HFFc6 (cell line): ENCODE data around the gene UBC. TPM values are rescaled to one million over a fixed set of nuclear protein-coding genes. Genes with fewer than 3 reads are reported as not detected.

Experiments
- DNase-seq: peaks from one replicate; pipeline ENCODE4 v3.0.0-alpha.2; 2018
- H3K27ac Mint-ChIP-seq: 2 replicates; pipeline ENCODE4 v1.8.0; 2020; ENCODE audit warnings: mild to moderate bottlenecking, mixed read lengths
- H3K27me3 Mint-ChIP-seq: 2 replicates; pipeline ENCODE4 v1.8.0; 2021; ENCODE audit warnings: mild to moderate bottlenecking, moderate library complexity, mixed read lengths; ENCODE audit not compliant: insufficient read depth
- H3K36me3 Mint-ChIP-seq: 2 replicates; pipeline ENCODE4 v1.8.0; 2021; ENCODE audit warnings: low read depth, mixed read lengths
- H3K4me1 Mint-ChIP-seq: 2 replicates; pipeline ENCODE4 v1.8.0; 2020; ENCODE audit warnings: low read depth, mixed read lengths
- H3K4me3 Mint-ChIP-seq: 2 replicates; pipeline ENCODE4 v1.8.0; 2020; ENCODE audit warnings: mild to moderate bottlenecking, moderate library complexity, mixed read lengths
- H3K9me3 Mint-ChIP-seq: 2 replicates; pipeline ENCODE4 v1.8.0; 2020; ENCODE audit warnings: mild to moderate bottlenecking, mixed read lengths
- total RNA-seq, 6 experiments: library from RNA; stranded (reverse); fragmentation: NEBNext Ultra II Directional; extraction: Animal tissue kit (Norgen Biotek cat#: 25700); gene quantifications; 2 replicates in 1 of 6; 3 replicates in 5 of 6; pipeline ENCODE4 v1.2.3, GENCODE V29; 2021
- TF ChIP-seq, protein P1 (sequence below): fragments of 200-600 bp; sonication (generic); IDR thresholded peaks from 2 replicates; pipeline ENCODE4 v1.5.0; 2021; ENCODE audit warnings: antibody characterized with exemption, mild to moderate bottlenecking

Gene UBC
- total RNA-seq, 6 experiments from 2014 or later = 1,112 to 1,171 (median 1,143) TPM

DNA sequence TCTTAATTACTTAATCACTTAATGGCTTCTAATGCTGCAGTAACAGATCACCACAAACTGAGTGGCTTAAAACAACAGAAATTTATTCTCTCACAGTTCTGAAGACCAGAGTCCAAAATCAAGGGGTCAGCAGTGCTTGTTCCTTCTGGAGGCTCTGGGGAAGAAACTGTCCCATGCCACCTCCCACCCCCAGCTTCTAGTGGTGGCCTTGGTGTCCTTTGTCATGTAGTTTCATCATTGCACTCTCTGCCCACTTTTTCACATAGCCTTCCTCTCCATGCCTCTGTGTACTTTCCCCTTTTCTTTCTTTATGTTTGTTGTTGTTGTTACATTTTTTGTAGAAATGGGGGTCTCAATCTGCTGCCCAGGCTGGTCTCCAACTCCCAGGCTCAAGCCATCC, 16.1 kb upstream of the UBC start:
- Mint-ChIP-seq H3K36me3 (no peaks in the 10 kb centered on the region), H3K27ac (no peak overlapping the region), H3K27me3 (peaks cover 15% of the 10 kb centered on the region), H3K9me3 (peaks cover 3% of the 10 kb centered on the region; the same call in 1 of the 2 replicates), H3K4me3 (no peak overlapping the region), H3K4me1 (peaks cover 28% of the 10 kb centered on the region)
- TF ChIP-seq, protein P1, sequence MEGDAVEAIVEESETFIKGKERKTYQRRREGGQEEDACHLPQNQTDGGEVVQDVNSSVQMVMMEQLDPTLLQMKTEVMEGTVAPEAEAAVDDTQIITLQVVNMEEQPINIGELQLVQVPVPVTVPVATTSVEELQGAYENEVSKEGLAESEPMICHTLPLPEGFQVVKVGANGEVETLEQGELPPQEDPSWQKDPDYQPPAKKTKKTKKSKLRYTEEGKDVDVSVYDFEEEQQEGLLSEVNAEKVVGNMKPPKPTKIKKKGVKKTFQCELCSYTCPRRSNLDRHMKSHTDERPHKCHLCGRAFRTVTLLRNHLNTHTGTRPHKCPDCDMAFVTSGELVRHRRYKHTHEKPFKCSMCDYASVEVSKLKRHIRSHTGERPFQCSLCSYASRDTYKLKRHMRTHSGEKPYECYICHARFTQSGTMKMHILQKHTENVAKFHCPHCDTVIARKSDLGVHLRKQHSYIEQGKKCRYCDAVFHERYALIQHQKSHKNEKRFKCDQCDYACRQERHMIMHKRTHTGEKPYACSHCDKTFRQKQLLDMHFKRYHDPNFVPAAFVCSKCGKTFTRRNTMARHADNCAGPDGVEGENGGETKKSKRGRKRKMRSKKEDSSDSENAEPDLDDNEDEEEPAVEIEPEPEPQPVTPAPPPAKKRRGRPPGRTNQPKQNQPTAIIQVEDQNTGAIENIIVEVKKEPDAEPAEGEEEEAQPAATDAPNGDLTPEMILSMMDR = no peak
- DNase-seq = no peak

DNA sequence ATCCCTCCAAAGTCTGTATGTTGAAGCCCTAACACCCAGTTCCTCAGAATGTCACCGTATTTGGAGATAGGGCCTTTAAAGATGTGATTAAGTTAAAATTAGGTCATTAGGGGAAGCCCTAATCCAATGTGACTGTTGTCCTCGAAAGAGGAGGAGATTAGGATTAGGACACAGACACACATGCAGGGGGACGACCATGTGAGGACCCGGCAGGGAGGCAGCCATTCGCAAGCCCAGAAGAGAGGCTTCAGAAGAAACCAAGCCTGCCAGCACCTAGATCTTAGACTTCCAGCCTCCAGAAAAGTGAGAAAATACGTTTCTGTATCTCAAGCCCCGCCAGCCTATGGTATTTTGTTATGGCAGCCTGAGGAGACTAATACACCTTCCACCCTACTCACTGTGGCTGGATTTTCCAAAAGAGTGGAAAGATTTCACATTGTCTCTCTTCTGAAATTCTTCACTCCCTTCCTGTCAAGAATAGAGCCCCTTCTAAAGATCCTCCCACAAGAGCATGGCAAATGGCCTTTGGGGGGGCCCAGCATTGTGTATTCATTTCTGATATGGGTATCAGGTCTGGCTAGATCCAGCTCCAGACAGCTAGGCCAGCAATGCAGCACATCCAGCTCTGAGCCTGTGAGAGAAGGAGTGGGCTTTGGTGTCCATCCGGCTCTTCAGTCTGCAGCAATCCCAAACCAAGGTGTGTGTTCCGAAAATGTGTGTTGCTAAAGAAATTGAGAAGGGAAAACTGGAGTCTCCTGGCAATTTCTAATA, 15.4 kb upstream of the UBC start:
- H3K27me3 Mint-ChIP-seq = peaks cover 15% of the 10 kb centered on the region
- no peaks in the 10 kb centered on the region for H3K36me3 Mint-ChIP-seq
- H3K4me3 Mint-ChIP-seq = no peak overlapping the region
- peaks cover 28% of the 10 kb centered on the region for H3K4me1 Mint-ChIP-seq
- H3K9me3 Mint-ChIP-seq = peaks cover 3% of the 10 kb centered on the region; the same call in 1 of the 2 replicates
- no peak for DNase-seq
- H3K27ac Mint-ChIP-seq = no peak overlapping the region
- TF ChIP-seq, protein P1 = no peak

DNA sequence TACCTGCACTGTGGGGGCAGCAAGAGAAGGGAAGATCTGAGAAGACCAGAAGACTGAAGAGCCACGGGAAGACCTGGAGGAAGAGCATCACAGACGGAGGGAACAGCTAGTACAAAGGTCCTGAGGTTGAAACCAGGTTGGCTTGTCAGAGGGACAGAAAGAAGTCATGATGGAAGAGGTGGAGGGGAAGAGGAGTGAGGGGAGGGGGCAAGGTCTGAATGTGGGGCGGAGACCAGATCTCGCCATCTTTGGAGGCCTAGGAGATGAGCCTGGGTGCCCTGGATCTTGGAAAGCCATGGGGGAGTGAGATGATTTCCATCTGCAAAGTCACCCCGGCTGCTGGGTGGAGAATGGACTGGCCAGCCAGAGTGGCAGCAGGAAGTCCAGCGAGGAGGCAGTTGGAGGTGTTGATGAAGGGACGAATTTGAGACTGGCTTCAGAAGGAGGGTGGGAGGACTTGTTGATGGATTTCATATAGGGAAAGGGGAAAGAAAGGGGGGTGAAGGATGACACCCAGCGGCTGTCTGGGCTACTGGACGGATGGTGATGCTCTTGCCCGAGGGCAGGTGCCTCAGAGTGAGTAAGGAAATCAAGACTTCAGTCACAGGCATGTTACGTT, 14.6 kb upstream of the UBC start:
- H3K4me3 Mint-ChIP-seq = no peak overlapping the region
- H3K9me3 Mint-ChIP-seq = peaks cover 3% of the 10 kb centered on the region; the same call in 1 of the 2 replicates
- H3K27ac Mint-ChIP-seq = no peak overlapping the region; the same call in 1 of the 2 replicates
- H3K36me3 Mint-ChIP-seq = no peaks in the 10 kb centered on the region
- peaks cover 15% of the 10 kb centered on the region for H3K27me3 Mint-ChIP-seq
- DNase-seq = no peak
- H3K4me1 Mint-ChIP-seq = peaks cover 34% of the 10 kb centered on the region
- TF ChIP-seq, protein P1 = no peak

DNA sequence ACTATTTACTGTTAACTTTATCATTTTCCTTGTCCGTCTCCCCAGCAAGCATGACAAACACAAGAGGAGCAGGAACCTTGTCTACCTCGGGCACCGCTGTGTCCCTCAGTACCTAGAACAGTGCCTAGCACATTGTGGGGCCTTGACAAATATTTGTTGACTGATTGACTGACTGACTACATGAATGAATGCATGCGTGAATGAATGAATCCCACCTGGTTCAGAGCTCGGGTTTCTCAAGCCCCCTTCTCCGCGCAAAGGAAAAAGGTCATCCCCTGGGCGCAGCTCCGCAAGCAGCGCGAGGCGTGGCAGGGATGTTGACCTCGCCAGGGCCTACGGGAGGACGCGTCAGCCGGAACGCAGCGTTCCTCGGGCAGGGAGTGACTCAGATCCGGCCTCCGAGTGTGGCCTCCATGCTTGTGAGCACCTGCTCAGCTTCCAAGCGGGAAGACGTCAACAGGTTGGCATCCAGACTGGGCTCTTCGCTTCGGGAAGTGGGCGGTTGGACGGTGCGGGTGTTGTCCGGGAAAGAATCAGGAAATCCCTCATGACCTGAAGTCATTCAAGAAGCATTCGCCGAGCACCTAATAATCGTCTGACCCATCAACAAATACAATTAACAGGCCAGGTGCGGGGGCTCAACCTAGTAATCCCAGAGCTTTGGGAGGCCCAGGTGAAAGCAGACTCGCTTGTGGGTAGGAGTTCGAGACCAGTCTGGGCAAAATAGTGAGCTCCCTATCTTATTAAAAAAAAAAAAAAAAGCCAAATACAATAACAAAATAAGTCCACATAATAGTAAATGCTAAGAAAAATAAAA, 13.9 kb upstream of the UBC start:
- peak; percentile 86 for DNase-seq
- Mint-ChIP-seq H3K9me3 (peaks cover 3% of the 10 kb centered on the region; the same call in 1 of the 2 replicates), H3K27ac (peak overlapping the region; percentile 87), H3K4me1 (peaks cover 40% of the 10 kb centered on the region), H3K36me3 (no peaks in the 10 kb centered on the region), H3K4me3 (peak overlapping the region; percentile 92), H3K27me3 (peaks cover 15% of the 10 kb centered on the region)
- TF ChIP-seq, protein P1 = no peak
